Colonic mucosa (tissue), 4 donors: Measurements from ENCODE around the gene DLK2. TPM values are rescaled to one million over a fixed set of nuclear protein-coding genes. Genes with fewer than 3 reads are reported as not detected.

Experiments
- DNase-seq: peaks from one replicate; pipeline ENCODE4 v3.0.0-alpha.2; 2020
- H3K27ac ChIP-seq: fragments of 200-600 bp; one replicate; pipeline ENCODE4 v1.8.0; 2021
- H3K27me3 ChIP-seq: fragments of 200-600 bp; one replicate; pipeline ENCODE4 v1.8.0; 2021
- H3K36me3 ChIP-seq: fragments of 200-600 bp; one replicate; pipeline ENCODE4 v1.8.0; 2021
- H3K4me1 ChIP-seq: fragments of 200-600 bp; one replicate; pipeline ENCODE4 v1.8.0; 2021; ENCODE audit warnings: mild to moderate bottlenecking
- H3K4me3 ChIP-seq: fragments of 200-600 bp; one replicate; pipeline ENCODE4 v1.8.0; 2021
- H3K9ac ChIP-seq, 2 donors: one replicate each; pipeline ENCODE4 v1.7.0; 2013; ENCODE audit warnings: control low read depth in 2 of 2, low read depth in 2 of 2, low read length in 2 of 2
- H3K9me3 ChIP-seq: fragments of 200-600 bp; one replicate; pipeline ENCODE4 v1.8.0; 2021
- intact Hi-C: fragments of 100-400 bp; cut with DNase I; formaldehyde crosslinking; loops from one replicate; pipeline ENCODE4 v1.14.1; 2022
- total RNA-seq, 2 donors: library from RNA; stranded (reverse); fragmentation: NEBNext Ultra II Directional in 1 of 2; extraction: Animal tissue kit (Norgen Biotek cat#: 25700) in 1 of 2; gene quantifications; one replicate each; pipeline ENCODE4 v1.2.1, GENCODE V29; 2021
- TF ChIP-seq, protein P1 (sequence below): fragments of 200-600 bp; IDR thresholded peaks from one replicate; pipeline ENCODE4 v1.8.0; 2022; ENCODE audit warnings: antibody characterized with exemption, mild to moderate bottlenecking
- donor health status: healthy.
- donor health status: DM: no; HTN: no; CAD: no.
- donor health status: DM: no; HTN: no; CAD: no.

DLK2 gene
- total RNA-seq, 2 donors from 2014 or later: 0.19 to 0.22 TPM

DNA sequence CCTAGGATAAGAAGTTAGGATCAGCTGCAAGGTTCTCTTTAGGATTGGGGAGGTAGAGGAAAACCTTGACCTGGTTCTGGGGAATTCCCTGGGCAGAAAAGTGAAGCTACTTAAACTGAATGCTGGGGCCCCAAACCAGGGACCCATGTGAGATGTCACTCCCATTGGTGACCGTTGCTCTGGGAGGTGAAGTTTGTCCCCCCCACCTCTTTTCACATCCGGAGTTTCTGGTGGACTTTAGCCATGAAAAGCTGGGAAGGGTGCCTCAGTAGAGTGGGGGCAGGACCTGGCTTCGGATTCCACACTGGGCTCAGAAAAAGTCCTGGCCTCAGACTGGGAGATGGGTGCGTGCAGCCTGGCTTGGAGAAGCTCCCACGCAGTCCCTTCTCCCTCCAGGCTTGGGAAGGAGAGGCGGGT lies 35.2 kb upstream of the DLK2 start:
- Histone ChIP-seq H3K36me3 (no peaks in the 10 kb centered on the region), H3K27me3 (no peaks in the 10 kb centered on the region), H3K4me1 (no peaks in the 10 kb centered on the region), H3K27ac (no peak overlapping the region), H3K9ac (no peak overlapping the region), H3K9me3 (no peaks in the 10 kb centered on the region), H3K4me3 (no peak overlapping the region)
- intact Hi-C loops: no loop called here
- TF ChIP-seq, protein P1, sequence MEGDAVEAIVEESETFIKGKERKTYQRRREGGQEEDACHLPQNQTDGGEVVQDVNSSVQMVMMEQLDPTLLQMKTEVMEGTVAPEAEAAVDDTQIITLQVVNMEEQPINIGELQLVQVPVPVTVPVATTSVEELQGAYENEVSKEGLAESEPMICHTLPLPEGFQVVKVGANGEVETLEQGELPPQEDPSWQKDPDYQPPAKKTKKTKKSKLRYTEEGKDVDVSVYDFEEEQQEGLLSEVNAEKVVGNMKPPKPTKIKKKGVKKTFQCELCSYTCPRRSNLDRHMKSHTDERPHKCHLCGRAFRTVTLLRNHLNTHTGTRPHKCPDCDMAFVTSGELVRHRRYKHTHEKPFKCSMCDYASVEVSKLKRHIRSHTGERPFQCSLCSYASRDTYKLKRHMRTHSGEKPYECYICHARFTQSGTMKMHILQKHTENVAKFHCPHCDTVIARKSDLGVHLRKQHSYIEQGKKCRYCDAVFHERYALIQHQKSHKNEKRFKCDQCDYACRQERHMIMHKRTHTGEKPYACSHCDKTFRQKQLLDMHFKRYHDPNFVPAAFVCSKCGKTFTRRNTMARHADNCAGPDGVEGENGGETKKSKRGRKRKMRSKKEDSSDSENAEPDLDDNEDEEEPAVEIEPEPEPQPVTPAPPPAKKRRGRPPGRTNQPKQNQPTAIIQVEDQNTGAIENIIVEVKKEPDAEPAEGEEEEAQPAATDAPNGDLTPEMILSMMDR: no peak
- no peak for DNase-seq

DNA sequence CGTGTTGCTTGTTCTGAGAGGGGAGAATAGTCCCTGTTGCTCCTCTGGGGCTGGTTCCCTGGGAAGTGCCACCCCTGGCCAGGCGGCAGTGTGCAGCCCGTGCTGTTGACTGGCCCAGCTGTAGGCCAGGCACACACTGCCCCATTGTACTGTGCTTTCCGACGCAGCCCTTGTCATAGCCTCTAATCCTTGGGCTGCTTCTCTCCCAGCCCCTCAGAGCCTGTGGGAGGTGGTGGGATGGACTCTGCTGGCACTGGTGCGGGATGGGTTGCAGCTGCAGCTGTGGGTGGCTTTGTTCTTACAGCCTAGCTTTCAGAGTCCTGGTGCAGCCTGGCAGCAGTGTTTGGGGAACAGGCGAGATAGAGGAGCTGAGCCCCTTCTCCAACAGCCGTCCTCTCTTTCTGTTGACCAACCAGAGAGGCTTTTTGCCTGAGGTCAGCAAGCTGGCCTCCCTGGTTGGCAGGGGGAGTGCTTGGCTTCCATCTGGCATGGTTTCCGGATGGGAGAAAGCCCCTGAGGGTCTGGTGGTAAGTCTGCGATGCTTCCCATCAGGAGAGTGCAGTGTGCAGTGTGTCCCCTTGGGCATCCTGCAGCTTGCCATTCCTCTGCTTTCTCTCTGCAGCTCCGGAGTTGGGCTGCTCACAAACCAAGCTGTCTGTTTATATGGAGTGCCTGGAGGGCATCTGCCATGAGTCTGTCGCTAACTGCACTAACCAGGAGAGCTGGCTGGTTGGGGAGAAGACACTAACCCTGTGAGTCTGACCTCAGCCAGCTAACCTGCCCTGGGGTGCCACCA lies 34.1 kb upstream of the DLK2 start:
- Histone ChIP-seq H3K27me3 (no peaks in the 10 kb centered on the region), H3K4me1 (no peaks in the 10 kb centered on the region), H3K4me3 (no peak overlapping the region), H3K9me3 (no peaks in the 10 kb centered on the region), H3K9ac (no peak overlapping the region), H3K36me3 (no peaks in the 10 kb centered on the region), H3K27ac (no peak overlapping the region)
- TF ChIP-seq, protein P1: no peak
- intact Hi-C loops: no loop called here
- DNase-seq: no peak

DNA sequence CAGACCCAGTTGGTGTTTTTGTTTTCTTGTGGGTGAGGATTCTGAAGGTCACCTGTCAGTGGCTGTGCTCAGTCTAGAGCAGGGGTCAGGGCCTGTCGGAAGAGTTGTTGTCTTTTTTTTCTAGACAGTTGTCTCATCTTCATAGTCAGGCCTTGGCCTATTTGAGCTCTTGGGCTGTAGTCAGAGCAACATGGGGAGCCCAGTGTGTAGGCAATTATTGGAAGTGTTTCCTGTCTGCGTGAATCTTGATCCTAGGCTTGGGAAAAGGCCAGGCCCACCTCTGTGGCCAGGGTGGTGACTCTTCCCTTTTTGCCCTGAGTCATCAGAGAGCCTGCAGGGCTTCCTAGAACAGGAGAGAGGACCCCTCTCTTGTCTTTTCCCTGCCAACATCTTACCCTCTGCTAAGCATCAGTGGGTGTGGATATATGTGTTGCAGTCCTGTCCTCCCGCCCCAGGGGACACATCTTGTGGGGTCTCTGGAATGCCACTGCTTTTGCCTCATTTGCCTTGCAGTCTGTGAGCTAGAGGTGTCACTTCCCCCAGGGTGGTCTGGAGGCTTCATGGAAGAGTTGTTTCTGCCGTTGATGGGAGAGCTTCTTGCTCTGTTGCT lies 33.4 kb upstream of the DLK2 start:
- intact Hi-C loops: no loop called here
- Histone ChIP-seq H3K27ac (no peak overlapping the region), H3K9me3 (no peaks in the 10 kb centered on the region), H3K4me1 (no peaks in the 10 kb centered on the region), H3K36me3 (no peaks in the 10 kb centered on the region), H3K27me3 (no peaks in the 10 kb centered on the region), H3K9ac (no peak overlapping the region), H3K4me3 (no peak overlapping the region)
- DNase-seq: no peak
- TF ChIP-seq, protein P1: no peak

GRCh38 chr6:43481591-43482236 lies 26.4 kb upstream of the DLK2 start:
- Histone ChIP-seq H3K4me1 (no peaks in the 10 kb centered on the region), H3K4me3 (no peak overlapping the region), H3K27me3 (no peaks in the 10 kb centered on the region), H3K36me3 (no peaks in the 10 kb centered on the region), H3K27ac (no peak overlapping the region), H3K9ac (no peak overlapping the region), H3K9me3 (no peaks in the 10 kb centered on the region)
- TF ChIP-seq, protein P1: no peak
- DNase-seq: no peak
- intact Hi-C loops: no loop called here

GRCh38 chr6:43481075-43481474 lies 25.7 kb upstream of the DLK2 start:
- no peaks in the 10 kb centered on the region for H3K36me3 ChIP-seq
- intact Hi-C loops: no loop called here
- TF ChIP-seq, protein P1: no peak
- no peak for DNase-seq
- H3K4me1 ChIP-seq: no peaks in the 10 kb centered on the region
- H3K27ac ChIP-seq: no peak overlapping the region
- no peak overlapping the region for H3K4me3 ChIP-seq
- no peak overlapping the region for H3K9ac ChIP-seq
- no peaks in the 10 kb centered on the region for H3K27me3 ChIP-seq
- no peaks in the 10 kb centered on the region for H3K9me3 ChIP-seq
